ENCODE measurements around the gene LRRC8D. TPM values are rescaled to one million over a fixed set of nuclear protein-coding genes. Genes with fewer than 3 reads are reported as not detected.
"Not testable (repeated sequence)": the region's sequence is repeated elsewhere in the genome, so short reads cannot be mapped to it uniquely, and the experiment has no call there.

The LRRC8D gene
- total RNA-seq, 1 donor from 2014 or later, result 45.0 TPM

DNA sequence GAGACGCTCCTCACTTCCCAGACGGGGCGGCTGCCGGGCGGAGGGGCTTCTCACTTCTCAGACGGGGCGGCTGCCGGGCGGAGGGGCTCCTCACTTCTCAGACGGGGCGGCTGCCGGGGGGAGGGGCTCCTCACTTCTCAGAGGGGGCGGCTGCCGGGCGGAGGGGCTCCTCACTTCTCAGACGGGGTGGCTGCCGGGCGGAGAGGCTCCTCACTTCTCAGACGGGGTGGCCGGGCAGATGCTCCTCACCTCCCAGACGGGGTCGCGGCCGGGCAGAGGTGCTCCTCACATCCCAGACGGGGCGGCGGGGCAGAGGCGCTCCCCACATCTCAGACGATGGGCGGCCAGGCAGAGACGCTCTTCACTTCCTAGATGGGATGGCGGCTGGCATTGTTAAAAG is 23.0 kb upstream of the LRRC8D start:
- intact Hi-C loops (cut with micrococcal nuclease); DNase-seq (ENCODE audit: low spot score); H3K27me3 Mint-ChIP-seq (ENCODE audit: insufficient read depth); H3K36me3 Mint-ChIP-seq (ENCODE audit: low read depth); H3K27ac Mint-ChIP-seq; H3K4me3 Mint-ChIP-seq; H3K9me3 Mint-ChIP-seq: not testable (repeated sequence)
- peaks cover 19% of the 10 kb centered on the region for H3K4me1 Mint-ChIP-seq (ENCODE audit: low read depth)

DNA sequence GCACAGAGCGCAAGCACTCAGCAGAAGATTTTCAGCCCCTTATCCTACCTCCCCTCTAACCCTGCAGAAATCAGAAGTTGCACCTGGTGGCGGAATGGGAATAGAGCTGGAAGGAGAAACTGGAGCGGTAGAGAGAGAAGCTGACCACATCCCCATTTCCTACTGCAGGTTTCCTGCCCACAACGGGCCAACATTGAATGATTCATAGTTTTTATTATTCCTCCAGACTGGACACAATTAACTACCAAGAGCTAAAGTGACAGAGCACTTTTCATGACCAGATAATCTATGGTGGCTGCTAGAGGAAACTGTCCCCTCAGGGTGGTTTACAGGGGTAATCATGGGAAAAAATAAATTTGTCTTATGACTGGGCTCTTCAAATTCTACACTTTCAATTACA is 21.3 kb upstream of the LRRC8D start:
- no peak for DNase-seq (ENCODE audit: low spot score)
- Mint-ChIP-seq H3K9me3 (no peaks in the 10 kb centered on the region), H3K4me1 (ENCODE audit: low read depth) (peaks cover 19% of the 10 kb centered on the region), H3K27ac (no peak overlapping the region), H3K27me3 (ENCODE audit: insufficient read depth) (no peaks in the 10 kb centered on the region), H3K4me3 (no peak overlapping the region), H3K36me3 (ENCODE audit: low read depth) (no peaks in the 10 kb centered on the region)
- intact Hi-C loops (cut with micrococcal nuclease), result no loop called here

DNA sequence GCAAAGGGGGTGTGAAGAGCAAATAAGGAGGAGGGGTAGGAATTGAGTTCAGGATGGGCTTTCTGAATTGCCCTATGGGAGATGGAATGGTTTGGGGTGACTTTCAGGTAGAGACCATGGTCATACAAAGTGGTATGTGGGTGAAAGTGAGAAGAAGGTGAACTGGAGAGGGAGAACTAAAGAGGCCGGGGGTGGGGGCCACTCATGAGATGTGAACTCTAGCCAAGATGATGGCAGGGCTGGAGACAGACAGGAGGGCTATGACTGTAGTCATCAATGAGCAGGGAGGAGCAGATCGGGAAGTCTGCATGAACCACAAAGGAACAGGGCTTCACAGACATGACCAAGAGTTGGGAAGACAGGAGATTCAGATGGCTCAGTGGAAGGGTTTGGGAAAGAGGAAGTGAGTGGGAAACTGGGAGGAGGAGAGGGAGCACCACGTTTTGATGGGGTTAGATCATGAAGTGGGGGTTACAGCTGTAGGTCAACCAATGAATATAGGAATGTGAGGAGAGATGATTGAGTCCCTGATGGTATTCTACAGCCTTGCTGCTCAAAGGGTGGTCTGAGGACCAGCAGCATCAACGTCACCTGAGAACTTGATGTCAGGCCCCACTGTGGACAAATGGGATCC is 20.7 kb upstream of the LRRC8D start:
- Mint-ChIP-seq H3K27ac (no peak overlapping the region), H3K9me3 (no peaks in the 10 kb centered on the region), H3K4me1 (ENCODE audit: low read depth) (peaks cover 19% of the 10 kb centered on the region), H3K27me3 (ENCODE audit: insufficient read depth) (no peaks in the 10 kb centered on the region), H3K4me3 (no peak overlapping the region), H3K36me3 (ENCODE audit: low read depth) (no peaks in the 10 kb centered on the region)
- intact Hi-C loops (cut with micrococcal nuclease), result no loop called here
- no peak for DNase-seq (ENCODE audit: low spot score)

DNA sequence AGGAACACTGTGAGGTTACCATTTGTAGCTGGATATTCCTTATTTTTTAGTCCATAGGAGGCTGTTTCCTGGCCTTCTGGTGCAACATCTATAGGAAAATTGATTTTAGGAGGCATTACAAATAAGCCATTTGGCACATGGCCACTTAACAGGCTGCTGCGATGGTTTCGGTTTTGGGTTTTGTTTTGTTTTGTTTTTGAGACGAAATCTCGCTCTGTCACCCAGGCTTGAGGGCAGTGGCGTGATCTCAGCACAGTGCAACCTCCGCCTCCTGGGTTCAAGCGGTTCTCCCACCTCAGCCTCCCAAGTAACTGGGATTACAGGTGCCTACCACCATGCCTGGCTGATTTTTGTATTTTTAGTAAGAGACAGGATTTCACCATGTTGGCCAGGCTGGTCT is 20.1 kb upstream of the LRRC8D start:
- no peak overlapping the region for H3K4me3 Mint-ChIP-seq
- DNase-seq (ENCODE audit: low spot score), result no peak
- intact Hi-C loops (cut with micrococcal nuclease), result no loop called here
- no peaks in the 10 kb centered on the region for H3K36me3 Mint-ChIP-seq (ENCODE audit: low read depth)
- H3K27ac Mint-ChIP-seq, result no peak overlapping the region
- no peaks in the 10 kb centered on the region for H3K9me3 Mint-ChIP-seq
- peaks cover 19% of the 10 kb centered on the region for H3K4me1 Mint-ChIP-seq (ENCODE audit: low read depth)
- no peaks in the 10 kb centered on the region for H3K27me3 Mint-ChIP-seq (ENCODE audit: insufficient read depth)

DNA sequence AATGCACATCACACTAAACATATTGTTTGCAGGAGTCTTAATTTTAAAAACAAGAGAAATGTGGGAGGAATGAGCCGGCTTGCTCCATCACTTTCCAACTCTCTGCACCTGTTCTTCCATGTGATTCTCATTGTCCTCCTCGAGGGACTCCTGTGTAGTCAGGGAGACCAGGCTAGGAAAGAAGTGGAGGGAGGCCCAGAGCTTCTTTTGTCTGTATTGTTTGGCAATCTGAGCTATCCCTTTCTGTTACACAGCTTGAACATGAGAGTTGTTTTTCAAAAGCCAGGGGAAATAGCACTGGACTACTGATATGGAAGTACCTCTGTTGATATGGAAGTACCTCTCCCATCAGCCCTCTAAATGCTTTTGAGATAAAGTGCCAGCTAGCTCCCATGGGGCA is 18.8 kb upstream of the LRRC8D start:
- H3K36me3 Mint-ChIP-seq (ENCODE audit: low read depth), result no peaks in the 10 kb centered on the region
- H3K4me1 Mint-ChIP-seq (ENCODE audit: low read depth), result peaks cover 19% of the 10 kb centered on the region
- no peak overlapping the region for H3K27ac Mint-ChIP-seq
- DNase-seq (ENCODE audit: low spot score), result no peak
- intact Hi-C loops (cut with micrococcal nuclease), result no loop called here
- no peaks in the 10 kb centered on the region for H3K9me3 Mint-ChIP-seq
- no peaks in the 10 kb centered on the region for H3K27me3 Mint-ChIP-seq (ENCODE audit: insufficient read depth)
- H3K4me3 Mint-ChIP-seq, result no peak overlapping the region

DNA sequence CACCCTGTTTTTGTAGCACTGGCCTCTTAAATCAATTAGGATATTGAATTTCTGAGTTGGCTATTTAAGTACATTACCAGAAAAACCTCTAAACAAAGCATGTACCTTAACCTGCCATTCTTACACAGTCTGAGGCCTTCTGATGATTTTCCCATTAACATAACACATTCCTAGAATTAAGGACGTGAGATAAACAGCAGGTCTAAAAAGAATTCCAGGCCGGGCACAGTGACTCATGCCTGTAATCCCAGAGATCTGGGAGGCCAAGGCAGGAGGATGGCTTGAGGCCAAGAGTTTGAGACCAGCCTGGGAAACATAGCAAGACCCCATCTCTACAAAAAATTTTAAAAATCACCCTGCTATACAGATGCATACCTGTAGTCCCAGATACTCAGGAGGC is 18.0 kb upstream of the LRRC8D start:
- Mint-ChIP-seq H3K9me3 (no peaks in the 10 kb centered on the region), H3K27ac (no peak overlapping the region), H3K36me3 (ENCODE audit: low read depth) (no peaks in the 10 kb centered on the region), H3K4me3 (no peak overlapping the region), H3K4me1 (ENCODE audit: low read depth) (peaks cover 19% of the 10 kb centered on the region), H3K27me3 (ENCODE audit: insufficient read depth) (no peaks in the 10 kb centered on the region)
- intact Hi-C loops (cut with micrococcal nuclease), result no loop called here
- no peak for DNase-seq (ENCODE audit: low spot score)

DNA sequence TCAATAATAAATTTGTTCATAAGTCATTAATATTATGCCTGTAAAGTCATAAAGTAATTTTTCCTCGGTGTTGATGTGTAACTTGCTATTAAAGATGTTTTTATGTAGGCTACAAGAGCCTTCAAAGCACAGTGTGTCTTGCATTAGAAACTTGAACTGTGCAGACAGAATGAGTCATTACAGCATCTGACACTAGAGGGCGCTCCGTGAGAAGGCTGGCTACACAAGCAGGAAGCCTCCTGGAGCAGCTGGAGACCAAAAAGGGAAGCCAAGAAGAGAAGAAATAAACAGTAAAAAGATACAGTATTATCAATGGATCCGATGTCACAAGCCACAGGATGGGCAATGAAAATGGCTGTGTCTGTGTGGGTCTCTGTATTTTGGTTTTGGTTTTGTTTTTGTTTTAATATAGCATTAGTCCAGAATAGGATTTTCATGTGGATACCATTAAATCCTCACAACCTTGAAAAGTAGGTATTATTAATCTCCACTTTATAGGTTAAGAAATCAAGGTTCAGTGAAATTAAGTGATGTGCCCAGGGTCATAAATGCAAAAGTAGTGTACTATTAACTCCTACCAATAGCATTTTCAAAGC is 16.1 kb upstream of the LRRC8D start:
- Mint-ChIP-seq H3K9me3 (no peaks in the 10 kb centered on the region), H3K27ac (no peak overlapping the region), H3K36me3 (ENCODE audit: low read depth) (no peaks in the 10 kb centered on the region), H3K27me3 (ENCODE audit: insufficient read depth) (peaks cover 4% of the 10 kb centered on the region), H3K4me1 (ENCODE audit: low read depth) (peaks cover 7% of the 10 kb centered on the region), H3K4me3 (no peak overlapping the region)
- intact Hi-C loops (cut with micrococcal nuclease), result loop anchor here (1.0 to 2.0 kb wide), 5 partner anchors 16 to 190 kb away; partner anchors contain the start of genes LRRC8D and ZNF326
- peak; percentile 71 for DNase-seq (ENCODE audit: low spot score)

DNA sequence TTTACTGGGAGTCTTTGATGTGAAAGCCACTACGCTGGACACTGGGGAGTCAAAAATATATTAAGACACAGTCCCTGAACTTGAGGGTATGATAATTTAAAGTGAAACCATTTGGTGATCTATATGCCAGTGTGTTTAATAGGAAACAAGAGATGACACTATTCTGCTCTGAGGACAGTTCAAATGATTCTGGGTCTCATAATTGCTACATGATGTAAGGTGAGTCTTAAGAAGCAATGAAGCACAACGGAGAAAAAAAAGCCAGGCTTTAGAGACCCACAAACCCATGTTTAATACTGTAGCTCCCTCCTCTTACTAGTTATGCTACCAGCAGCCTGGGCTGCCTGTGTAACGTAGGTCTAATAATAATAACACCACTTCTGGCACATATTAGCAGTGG is 14.2 kb upstream of the LRRC8D start:
- Mint-ChIP-seq H3K4me3 (no peak overlapping the region), H3K4me1 (ENCODE audit: low read depth) (no peaks in the 10 kb centered on the region), H3K27me3 (ENCODE audit: insufficient read depth) (peaks cover 4% of the 10 kb centered on the region), H3K36me3 (ENCODE audit: low read depth) (no peaks in the 10 kb centered on the region), H3K27ac (no peak overlapping the region), H3K9me3 (no peaks in the 10 kb centered on the region)
- intact Hi-C loops (cut with micrococcal nuclease), result no loop called here
- no peak for DNase-seq (ENCODE audit: low spot score)

DNA sequence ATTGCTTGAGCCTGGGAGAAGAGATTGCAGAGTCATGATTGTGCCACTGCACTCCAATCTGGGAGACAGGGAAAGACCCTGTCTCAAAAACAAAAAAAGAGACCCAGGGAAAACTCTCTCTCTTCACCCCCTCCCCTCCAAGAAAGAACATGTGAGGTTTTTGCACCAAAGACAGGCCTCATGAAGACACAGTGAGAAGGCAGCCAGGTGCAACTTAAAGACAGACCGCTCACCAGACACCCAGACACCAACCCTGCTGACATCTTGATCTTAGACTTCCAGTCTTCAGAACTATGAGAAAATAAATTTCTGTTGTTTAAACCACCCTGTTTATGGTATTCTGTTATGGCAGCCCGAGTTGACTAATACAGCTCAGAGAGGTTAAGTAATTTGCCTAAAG is 13.3 kb upstream of the LRRC8D start:
- no peak overlapping the region for H3K4me3 Mint-ChIP-seq
- peaks cover 4% of the 10 kb centered on the region for H3K27me3 Mint-ChIP-seq (ENCODE audit: insufficient read depth)
- DNase-seq (ENCODE audit: low spot score), result no peak
- intact Hi-C loops (cut with micrococcal nuclease), result no loop called here
- no peak overlapping the region for H3K27ac Mint-ChIP-seq
- no peaks in the 10 kb centered on the region for H3K9me3 Mint-ChIP-seq
- H3K36me3 Mint-ChIP-seq (ENCODE audit: low read depth), result no peaks in the 10 kb centered on the region
- H3K4me1 Mint-ChIP-seq (ENCODE audit: low read depth), result no peaks in the 10 kb centered on the region

DNA sequence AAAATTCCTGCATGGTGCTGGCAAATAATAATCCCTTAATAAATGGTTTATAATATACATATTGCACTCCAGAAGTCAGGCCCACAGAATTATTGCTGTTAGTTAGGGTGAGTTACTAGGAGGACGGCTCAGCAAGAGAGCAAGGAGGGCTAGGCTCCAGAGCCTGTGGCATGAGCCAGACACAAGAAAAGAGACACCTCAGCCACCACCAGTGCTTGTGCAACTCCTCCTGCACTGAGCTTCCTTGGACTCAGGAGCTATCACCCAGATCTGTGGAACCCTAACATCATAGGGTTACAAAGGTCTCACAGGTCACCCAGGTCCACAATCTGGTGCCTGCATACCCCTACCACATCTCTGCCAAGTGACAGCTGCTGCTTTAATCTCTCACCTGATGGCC is 12.8 kb upstream of the LRRC8D start:
- no peaks in the 10 kb centered on the region for H3K4me1 Mint-ChIP-seq (ENCODE audit: low read depth)
- intact Hi-C loops (cut with micrococcal nuclease), result no loop called here
- no peak overlapping the region for H3K27ac Mint-ChIP-seq
- no peak for DNase-seq (ENCODE audit: low spot score)
- H3K9me3 Mint-ChIP-seq, result no peaks in the 10 kb centered on the region
- no peaks in the 10 kb centered on the region for H3K36me3 Mint-ChIP-seq (ENCODE audit: low read depth)
- H3K27me3 Mint-ChIP-seq (ENCODE audit: insufficient read depth), result peaks cover 4% of the 10 kb centered on the region
- H3K4me3 Mint-ChIP-seq, result no peak overlapping the region

DNA sequence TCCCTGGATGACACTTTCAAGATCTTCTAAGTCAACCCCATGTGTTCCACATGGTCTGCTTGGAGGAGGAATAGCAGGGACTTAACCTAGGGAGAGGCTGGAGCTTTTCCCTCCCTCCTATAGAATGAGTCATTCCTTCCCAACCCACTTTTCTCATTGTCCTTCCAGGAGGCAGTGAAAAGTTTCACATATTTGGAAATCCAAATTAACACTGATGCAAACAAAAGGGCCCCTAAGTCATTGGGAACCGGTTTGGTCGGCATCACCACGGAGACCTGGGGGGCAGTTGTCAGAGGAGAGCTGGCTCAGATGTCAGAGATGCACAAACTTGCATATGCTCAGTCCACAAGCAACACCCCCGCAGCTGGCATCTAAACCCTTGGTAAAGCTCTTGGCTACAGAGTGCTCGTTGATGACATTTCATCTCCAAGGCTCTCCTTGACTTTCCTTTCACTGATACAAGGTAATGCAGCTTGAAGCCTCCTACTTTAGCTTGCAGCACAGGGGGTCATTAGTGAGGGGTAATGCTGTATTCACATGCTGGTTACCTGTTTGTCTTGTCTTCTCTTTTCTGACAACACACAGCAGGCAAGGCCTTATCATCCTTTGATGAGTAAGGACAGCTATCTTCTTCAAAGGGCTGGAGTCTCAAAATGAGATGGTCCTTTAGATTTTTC is 12.3 kb upstream of the LRRC8D start:
- H3K27ac Mint-ChIP-seq, result no peak overlapping the region
- H3K36me3 Mint-ChIP-seq (ENCODE audit: low read depth), result no peaks in the 10 kb centered on the region
- no peak for DNase-seq (ENCODE audit: low spot score)
- no peaks in the 10 kb centered on the region for H3K9me3 Mint-ChIP-seq
- no peaks in the 10 kb centered on the region for H3K4me1 Mint-ChIP-seq (ENCODE audit: low read depth)
- H3K4me3 Mint-ChIP-seq, result no peak overlapping the region
- intact Hi-C loops (cut with micrococcal nuclease), result no loop called here
- H3K27me3 Mint-ChIP-seq (ENCODE audit: insufficient read depth), result peaks cover 4% of the 10 kb centered on the region

DNA sequence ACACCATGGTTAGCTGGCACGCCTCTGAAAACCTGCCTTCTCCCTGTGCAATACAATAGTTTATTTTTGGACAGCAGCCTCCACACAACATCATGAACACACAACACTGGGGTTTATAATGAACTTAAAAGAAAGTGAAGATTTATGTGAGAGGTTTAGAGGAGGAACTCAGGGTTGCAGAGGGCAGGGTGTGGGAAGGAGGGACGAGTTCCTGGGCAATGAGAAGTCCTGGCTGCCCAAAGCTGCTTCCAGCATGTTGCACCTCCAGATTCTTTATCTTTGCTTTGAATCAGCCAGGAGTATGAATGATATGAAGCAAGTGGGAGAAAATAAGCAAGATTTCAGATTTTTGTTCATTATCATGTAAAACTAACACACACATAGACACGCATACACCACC is 11.3 kb upstream of the LRRC8D start:
- intact Hi-C loops (cut with micrococcal nuclease), result no loop called here
- Mint-ChIP-seq H3K27me3 (ENCODE audit: insufficient read depth) (peaks cover 5% of the 10 kb centered on the region), H3K4me3 (no peak overlapping the region), H3K9me3 (no peaks in the 10 kb centered on the region), H3K27ac (no peak overlapping the region), H3K4me1 (ENCODE audit: low read depth) (no peaks in the 10 kb centered on the region), H3K36me3 (ENCODE audit: low read depth) (no peaks in the 10 kb centered on the region)
- no peak for DNase-seq (ENCODE audit: low spot score)

DNA sequence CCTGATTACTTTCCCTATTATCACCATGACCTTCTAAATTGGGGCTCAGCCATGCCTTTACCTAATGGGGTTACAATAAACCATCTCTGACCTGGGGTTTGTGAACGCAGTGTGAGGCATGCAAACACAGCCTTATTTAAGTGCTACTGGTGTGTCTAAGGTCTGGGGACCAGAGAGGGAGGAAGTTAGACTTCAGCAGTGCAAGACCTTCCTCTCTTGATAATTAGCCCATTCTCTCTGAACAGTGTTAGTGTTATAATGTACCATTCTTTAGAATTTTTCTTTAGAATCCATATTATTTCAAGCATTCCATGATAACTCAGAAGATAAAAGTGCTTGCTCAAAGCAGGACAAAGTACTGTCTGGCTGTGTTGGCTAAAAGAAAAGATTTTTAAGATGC is 10.5 kb upstream of the LRRC8D start:
- H3K9me3 Mint-ChIP-seq, result no peaks in the 10 kb centered on the region
- no peaks in the 10 kb centered on the region for H3K36me3 Mint-ChIP-seq (ENCODE audit: low read depth)
- H3K4me3 Mint-ChIP-seq, result no peak overlapping the region
- peaks cover 12% of the 10 kb centered on the region for H3K27me3 Mint-ChIP-seq (ENCODE audit: insufficient read depth)
- intact Hi-C loops (cut with micrococcal nuclease), result no loop called here
- no peak overlapping the region for H3K27ac Mint-ChIP-seq
- H3K4me1 Mint-ChIP-seq (ENCODE audit: low read depth), result no peaks in the 10 kb centered on the region
- no peak for DNase-seq (ENCODE audit: low spot score)
